ENCODE measurements around the gene RAD9A.

Gene RAD9A

GRCh38 chr11:67349036-67349435 is 42.8 kb upstream of the RAD9A start:
- no peak for TF ChIP-seq CTCF (IDR thresholded peaks at IDR 0.05)
- Mint-ChIP-seq H3K4me3 (no peak overlapping the region), H3K4me1 (peaks cover 47% of the 10 kb centered on the region), H3K9me3 (no peaks in the 10 kb centered on the region), H3K27me3 (ENCODE audit: low read depth, poor library complexity) (peaks cover 9% of the 10 kb centered on the region), H3K36me3 (ENCODE audit: low read depth) (no peaks in the 10 kb centered on the region), H3K27ac (no peak overlapping the region)
- no peak for DNase-seq

- H3K4me1 Mint-ChIP-seq = peaks cover 52% of the 10 kb centered on the region
Measured at GRCh38 chr11:67349457-67349856, 42.3 kb upstream of the RAD9A start.

GRCh38 chr11:67349928-67350465 is 41.8 kb upstream of the RAD9A start:
- Mint-ChIP-seq H3K9me3 (no peaks in the 10 kb centered on the region), H3K36me3 (ENCODE audit: low read depth) (no peaks in the 10 kb centered on the region), H3K4me1 (peaks cover 57% of the 10 kb centered on the region), H3K27me3 (ENCODE audit: low read depth, poor library complexity) (peaks cover 9% of the 10 kb centered on the region), H3K4me3 (no peak overlapping the region), H3K27ac (no peak overlapping the region)
- no peak for DNase-seq
- no peak for TF ChIP-seq CTCF (IDR thresholded peaks at IDR 0.05)

More at GRCh38 chr11:67349457-67349856, 42.3 kb upstream of the RAD9A start:
- no peak for TF ChIP-seq CTCF (IDR thresholded peaks at IDR 0.05)
- Mint-ChIP-seq H3K27ac (peak overlapping the region; percentile 21), H3K36me3 (ENCODE audit: low read depth) (no peaks in the 10 kb centered on the region), H3K4me3 (no peak overlapping the region), H3K27me3 (ENCODE audit: low read depth, poor library complexity) (peaks cover 9% of the 10 kb centered on the region), H3K9me3 (no peaks in the 10 kb centered on the region)
- no peak for DNase-seq

- H3K36me3 Mint-ChIP-seq (ENCODE audit: low read depth) = no peaks in the 10 kb centered on the region
- H3K27me3 Mint-ChIP-seq (ENCODE audit: low read depth, poor library complexity) = peaks cover 9% of the 10 kb centered on the region
- H3K4me3 Mint-ChIP-seq = peak overlapping the region; percentile 61
- H3K4me1 Mint-ChIP-seq = peaks cover 62% of the 10 kb centered on the region
- peak; percentile 64 for DNase-seq
- H3K9me3 Mint-ChIP-seq = no peaks in the 10 kb centered on the region
- peak overlapping the region; percentile 54 for H3K27ac Mint-ChIP-seq
- TF ChIP-seq CTCF (IDR thresholded peaks at IDR 0.05) = peak; percentile 91
Measured at GRCh38 chr11:67351275-67352005, 40.3 kb upstream of the RAD9A start.

- H3K27me3 Mint-ChIP-seq (ENCODE audit: low read depth, poor library complexity) = peaks cover 9% of the 10 kb centered on the region
- no peaks in the 10 kb centered on the region for H3K9me3 Mint-ChIP-seq
- H3K36me3 Mint-ChIP-seq (ENCODE audit: low read depth) = no peaks in the 10 kb centered on the region
- TF ChIP-seq CTCF (IDR thresholded peaks at IDR 0.05) = no peak
- H3K27ac Mint-ChIP-seq = peak overlapping the region; percentile 98
- peak overlapping the region; percentile 84 for H3K4me3 Mint-ChIP-seq
- no peak for DNase-seq
- H3K4me1 Mint-ChIP-seq = peaks cover 71% of the 10 kb centered on the region
Measured at GRCh38 chr11:67352546-67353316, 39.1 kb upstream of the RAD9A start.

All from nephron progenitor cell (in vitro differentiated cells).